Panc1 (cell line): Measurements from ENCODE around the gene NOX3. TPM values are rescaled to one million over a fixed set of nuclear protein-coding genes. Genes with fewer than 3 reads are reported as not detected.

Source experiments
- ATAC-seq: fragments of 200-7000 bp; cut with Tn5 transposase; 2 replicates; pipeline ENCODE4 v1.9.1; 2020; ENCODE audit warnings: mild to moderate bottlenecking, moderate library complexity
- BruUV-seq: library from RNA; stranded (reverse); fragments of 400-500 nt; replicated peaks from 2 replicates; lab custom pipeline; 2021; lab: Mats Ljungman, UMichigan
- CTCF ChIA-PET: fragments of 300-600 bp; sonication (Branson Sonifier 250); formaldehyde crosslinking; loops from one replicate; lab custom pipeline; 2022; ENCODE audit warnings: antibody characterized with exemption; lab: Charles Lee
- POLR2A ChIA-PET: fragments of 300-600 bp; sonication (Branson Sonifier 250); formaldehyde crosslinking; loops from one replicate; lab custom pipeline; 2022; ENCODE audit warnings: antibody characterized with exemption; lab: Charles Lee
- DNase-seq: peaks from one replicate; pipeline ENCODE4 v3.0.0-alpha.2; 2010; ENCODE audit warnings: low read depth, low spot score
- H3K27ac ChIP-seq: 2 replicates; pipeline ENCODE4 v1.5.1; 2011; ENCODE audit warnings: mild to moderate bottlenecking, low read length, inconsistent platforms
- H3K27me3 ChIP-seq: fragments of 200-500 bp; sonication (Bioruptor generic); 2 replicates; pipeline ENCODE4 v1.6.0; 2014; ENCODE audit warnings: low read length, inconsistent platforms; ENCODE audit not compliant: control insufficient read depth, insufficient read depth
- H3K36me3 ChIP-seq: fragments of 200-500 bp; sonication (Bioruptor generic); 2 replicates; pipeline ENCODE4 v1.5.1; 2014; ENCODE audit warnings: inconsistent platforms, mild to moderate bottlenecking, low read length, moderate library complexity; ENCODE audit not compliant: control insufficient read depth, insufficient read depth
- H3K4me1 ChIP-seq: 2 replicates; pipeline ENCODE4 v1.5.1; 2011; ENCODE audit warnings: inconsistent platforms, mild to moderate bottlenecking, low read length, moderate library complexity; ENCODE audit not compliant: control insufficient read depth, insufficient read depth
- H3K4me3 ChIP-seq, 2 experiments: 2 replicates each; pipeline ENCODE4 v1.5.1; 2011 to 2012; ENCODE audit warnings: low read depth in 2 of 2, low read length in 2 of 2, mild to moderate bottlenecking in 2 of 2, inconsistent platforms in 1 of 2, moderate library complexity in 1 of 2
- H3K9me3 ChIP-seq: fragments of 200-500 bp; sonication (Bioruptor generic); 2 replicates; pipeline ENCODE4 v1.5.1; 2014; ENCODE audit warnings: low read depth, mild to moderate bottlenecking, inconsistent platforms, low read length, moderate library complexity; ENCODE audit not compliant: control insufficient read depth, insufficient read depth
- CTCF ChIP-seq: fragments of 450-650 bp; IDR thresholded peaks from 2 replicates; pipeline ENCODE4 v1.5.1; 2017; ENCODE audit warnings: mild to moderate bottlenecking
- POLR2AphosphoS5 ChIP-seq: IDR thresholded peaks from 2 replicates; pipeline ENCODE4 v1.6.1; 2012; ENCODE audit warnings: mild to moderate bottlenecking, low read depth, low read length, moderate library complexity
- REST ChIP-seq, 2 experiments: IDR thresholded peaks; 2 replicates each; pipeline ENCODE4 v1.6.1; 2011 to 2012; ENCODE audit warnings: low read depth in 2 of 2, control low read depth in 1 of 2, low read length in 1 of 2, mild to moderate bottlenecking in 1 of 2, moderate library complexity in 1 of 2; ENCODE audit not compliant: insufficient read depth in 1 of 2
- SIN3A ChIP-seq: IDR thresholded peaks from 2 replicates; pipeline ENCODE4 v1.6.1; 2012; ENCODE audit warnings: low read depth, mild to moderate bottlenecking, low read length, moderate library complexity, borderline replicate concordance; ENCODE audit not compliant: insufficient read depth
- TCF7L2 ChIP-seq: IDR thresholded peaks from 2 replicates; pipeline ENCODE4 v1.6.1; 2011; ENCODE audit warnings: mild to moderate bottlenecking, low read depth, low read length, inconsistent platforms
- in situ Hi-C: cut with HindIII; loops from 2 replicates; pipeline ENCODE4 v1.10.0; 2016; ENCODE audit warnings: low sequenced_read_pairs, low pct_unique_long_range_greater_than_20kb
- intact Hi-C: fragments of 100-400 bp; cut with micrococcal nuclease; formaldehyde crosslinking; loops from one replicate; pipeline ENCODE4 v1.10.0; 2022; ENCODE audit not compliant: unreplicated experiment
- total RNA-seq: library from RNA; stranded (reverse); gene quantifications from one replicate; pipeline ENCODE4 v1.2.1, GENCODE V29; 2021; ENCODE audit not compliant: unreplicated experiment

NOX3 gene
- total RNA-seq, 1 experiment from 2014 or later, result not detected

GRCh38 chr6:155380666-155381332 is 74.8 kb downstream of the NOX3 start:
- no peaks in the 10 kb centered on the region for H3K9me3 ChIP-seq
- no peak for DNase-seq
- no TSS peak for BruUV-seq
- no peak overlapping the region for H3K4me3 ChIP-seq
- CTCF ChIA-PET, result no interaction called here
- POLR2A ChIA-PET, result interaction anchor here (0.5 kb wide), 1 partner anchor 306 kb away, joined by 3 read pairs; no protein-coding TSS in a partner anchor
- no peaks in the 10 kb centered on the region for H3K27me3 ChIP-seq
- in situ Hi-C loops, result no loop called here
- ATAC-seq, result no peak
- no peaks in the 10 kb centered on the region for H3K4me1 ChIP-seq
- no peak overlapping the region for H3K27ac ChIP-seq
- no peaks in the 10 kb centered on the region for H3K36me3 ChIP-seq
- intact Hi-C loops, result no loop called here
- TF ChIP-seq CTCF (peak; percentile 22; the same call in 1 of the 2 replicates), POLR2AphosphoS5 (no peak)

GRCh38 chr6:155378724-155379123 is 76.9 kb downstream of the NOX3 start:
- H3K9me3 ChIP-seq, result no peaks in the 10 kb centered on the region
- no peak overlapping the region for H3K27ac ChIP-seq
- TF ChIP-seq POLR2AphosphoS5 (no peak), CTCF (no peak), TCF7L2 (no peak)
- H3K36me3 ChIP-seq, result no peaks in the 10 kb centered on the region
- H3K4me3 ChIP-seq, result no peak overlapping the region
- no TSS peak for BruUV-seq
- DNase-seq (no peak), ATAC-seq (no peak)
- CTCF ChIA-PET, result no interaction called here
- in situ Hi-C loops (no loop called here), intact Hi-C loops (no loop called here)
- no peaks in the 10 kb centered on the region for H3K27me3 ChIP-seq
- no peaks in the 10 kb centered on the region for H3K4me1 ChIP-seq
- POLR2A ChIA-PET, result no interaction called here

GRCh38 chr6:155378276-155378675 is 77.4 kb downstream of the NOX3 start:
- Histone ChIP-seq H3K4me1 (no peaks in the 10 kb centered on the region), H3K4me3 (no peak overlapping the region), H3K36me3 (no peaks in the 10 kb centered on the region), H3K27ac (no peak overlapping the region), H3K9me3 (no peaks in the 10 kb centered on the region), H3K27me3 (no peaks in the 10 kb centered on the region)
- POLR2A ChIA-PET, result no interaction called here
- BruUV-seq, result no TSS peak
- TF ChIP-seq SIN3A (no peak), POLR2AphosphoS5 (no peak), TCF7L2 (no peak), CTCF (no peak), REST (IDR thresholded peaks at IDR 0.05; ENCODE audit: insufficient read depth in 1 of 2, low read depth in 2 of 2, low read length in 1 of 2) (no peak)
- in situ Hi-C loops (no loop called here), intact Hi-C loops (no loop called here)
- CTCF ChIA-PET, result no interaction called here
- no peak for ATAC-seq
- DNase-seq, result no peak
